Duodenal mucosa (tissue), 2 donors: ENCODE results near the gene ZBTB40.

ENCODE experiments used
- H3K27ac ChIP-seq: one replicate; pipeline ENCODE4 v1.7.0; 2013; ENCODE audit warnings: low read depth, low read length
- H3K27me3 ChIP-seq, 2 donors: one replicate each; pipeline ENCODE4 v1.7.0; 2013; ENCODE audit warnings: low read length in 2 of 2, control low read depth in 1 of 2; ENCODE audit not compliant: insufficient read depth in 2 of 2, control insufficient read depth in 1 of 2
- H3K36me3 ChIP-seq, 2 donors: one replicate each; pipeline ENCODE4 v1.7.0; 2013; ENCODE audit warnings: low read length in 2 of 2, control low read depth in 1 of 2; ENCODE audit not compliant: insufficient read depth in 2 of 2, control insufficient read depth in 1 of 2
- H3K4me1 ChIP-seq, 2 donors: one replicate each; pipeline ENCODE4 v1.7.0; 2013; ENCODE audit warnings: low read length in 2 of 2, control low read depth in 1 of 2; ENCODE audit not compliant: insufficient read depth in 2 of 2, control insufficient read depth in 1 of 2
- H3K4me3 ChIP-seq, 2 donors: one replicate each; pipeline ENCODE4 v1.7.0; 2013; ENCODE audit warnings: low read length in 2 of 2, low read depth in 1 of 2
- H3K9ac ChIP-seq, 2 donors: one replicate each; pipeline ENCODE4 v1.7.0; 2013; ENCODE audit warnings: low read length in 2 of 2, low read depth in 1 of 2
- H3K9me3 ChIP-seq, 2 donors: one replicate each; pipeline ENCODE4 v1.7.0; 2013; ENCODE audit warnings: low read length in 2 of 2, control low read depth in 1 of 2; ENCODE audit not compliant: control insufficient read depth in 1 of 2

Gene ZBTB40

GRCh38 chr1:22450351-22451021, 1.2 kb upstream of the ZBTB40 start:
- H3K27ac ChIP-seq = no peak overlapping the region
- H3K4me3 ChIP-seq = no peak overlapping the region
- H3K4me1 ChIP-seq = peaks cover 0 to 21% of the 10 kb centered on the region in 2 donors
- H3K36me3 ChIP-seq = no peaks in the 10 kb centered on the region
- no peak overlapping the region for H3K9ac ChIP-seq
- H3K9me3 ChIP-seq = no peaks in the 10 kb centered on the region
- no peaks in the 10 kb centered on the region for H3K27me3 ChIP-seq

GRCh38 chr1:22452481-22452957, 868 bp downstream of the ZBTB40 start:
- H3K9ac ChIP-seq = peak overlapping the region; percentile 83 to 87
- no peaks in the 10 kb centered on the region for H3K27me3 ChIP-seq
- peaks cover 0 to 21% of the 10 kb centered on the region in 2 donors for H3K4me1 ChIP-seq
- H3K9me3 ChIP-seq = no peaks in the 10 kb centered on the region
- peak overlapping the region; percentile 87 to 89 for H3K4me3 ChIP-seq
- peak overlapping the region; percentile 92 for H3K27ac ChIP-seq
- H3K36me3 ChIP-seq = no peaks in the 10 kb centered on the region

- Histone ChIP-seq H3K4me3 (peak overlapping the region; percentile 87 to 89), H3K4me1 (peaks cover 0 to 18% of the 10 kb centered on the region in 2 donors)
Measured at GRCh38 chr1:22453181-22453580, 1.5 kb downstream of the ZBTB40 start.

GRCh38 chr1:22454476-22455056, 2.9 kb downstream of the ZBTB40 start:
- H3K27me3 ChIP-seq = no peaks in the 10 kb centered on the region
- no peak overlapping the region for H3K4me3 ChIP-seq
- H3K9ac ChIP-seq = no peak overlapping the region
- H3K36me3 ChIP-seq = no peaks in the 10 kb centered on the region
- H3K9me3 ChIP-seq = no peaks in the 10 kb centered on the region
- no peak overlapping the region for H3K27ac ChIP-seq
- peaks cover 0 to 18% of the 10 kb centered on the region in 2 donors for H3K4me1 ChIP-seq

More at GRCh38 chr1:22453181-22453580, 1.5 kb downstream of the ZBTB40 start:
- Histone ChIP-seq H3K9ac (no peak overlapping the region), H3K9me3 (no peaks in the 10 kb centered on the region), H3K27ac (no peak overlapping the region), H3K36me3 (no peaks in the 10 kb centered on the region), H3K27me3 (no peaks in the 10 kb centered on the region)

GRCh38 chr1:22457345-22457744, 5.7 kb downstream of the ZBTB40 start:
- peaks cover 0 to 18% of the 10 kb centered on the region in 2 donors for H3K4me1 ChIP-seq
- no peaks in the 10 kb centered on the region for H3K9me3 ChIP-seq
- H3K36me3 ChIP-seq = no peaks in the 10 kb centered on the region
- H3K4me3 ChIP-seq = no peak overlapping the region
- no peaks in the 10 kb centered on the region for H3K27me3 ChIP-seq
- no peak overlapping the region for H3K9ac ChIP-seq
- H3K27ac ChIP-seq = no peak overlapping the region

GRCh38 chr1:22457836-22458235, 6.2 kb downstream of the ZBTB40 start:
- Histone ChIP-seq H3K36me3 (no peaks in the 10 kb centered on the region), H3K4me1 (peaks cover 0 to 15% of the 10 kb centered on the region in 2 donors), H3K27me3 (no peaks in the 10 kb centered on the region), H3K4me3 (no peak overlapping the region), H3K9ac (no peak overlapping the region), H3K9me3 (no peaks in the 10 kb centered on the region), H3K27ac (no peak overlapping the region)

GRCh38 chr1:22461100-22461499, 9.4 kb downstream of the ZBTB40 start:
- H3K27me3 ChIP-seq = no peaks in the 10 kb centered on the region
- H3K27ac ChIP-seq = no peak overlapping the region
- no peaks in the 10 kb centered on the region for H3K36me3 ChIP-seq
- no peaks in the 10 kb centered on the region for H3K4me1 ChIP-seq
- no peak overlapping the region for H3K4me3 ChIP-seq
- H3K9ac ChIP-seq = no peak overlapping the region
- H3K9me3 ChIP-seq = no peaks in the 10 kb centered on the region

- Histone ChIP-seq H3K27ac (no peak overlapping the region), H3K36me3 (no peaks in the 10 kb centered on the region), H3K9me3 (no peaks in the 10 kb centered on the region), H3K4me3 (no peak overlapping the region), H3K4me1 (no peaks in the 10 kb centered on the region), H3K27me3 (no peaks in the 10 kb centered on the region), H3K9ac (no peak overlapping the region)
Measured at GRCh38 chr1:22461678-22462527, 10.3 kb downstream of the ZBTB40 start.

GRCh38 chr1:22462928-22463327, 11.3 kb downstream of the ZBTB40 start:
- H3K4me1 ChIP-seq = no peaks in the 10 kb centered on the region
- H3K9ac ChIP-seq = no peak overlapping the region
- H3K9me3 ChIP-seq = no peaks in the 10 kb centered on the region
- no peaks in the 10 kb centered on the region for H3K27me3 ChIP-seq
- H3K27ac ChIP-seq = no peak overlapping the region
- H3K4me3 ChIP-seq = no peak overlapping the region
- H3K36me3 ChIP-seq = no peaks in the 10 kb centered on the region

GRCh38 chr1:22465015-22465565, 13.4 kb downstream of the ZBTB40 start:
- Histone ChIP-seq H3K27ac (no peak overlapping the region), H3K4me1 (no peaks in the 10 kb centered on the region), H3K27me3 (no peaks in the 10 kb centered on the region), H3K4me3 (no peak overlapping the region), H3K36me3 (no peaks in the 10 kb centered on the region), H3K9me3 (no peaks in the 10 kb centered on the region), H3K9ac (no peak overlapping the region)
